HUES48 (cell line): Measurements from ENCODE around the gene PAX3.

Experiments used
- H3K27ac ChIP-seq: one replicate; pipeline ENCODE4 v1.7.0; 2013; ENCODE audit warnings: low read depth, low read length, inconsistent platforms
- H3K27me3 ChIP-seq: 2 replicates; pipeline ENCODE4 v1.6.1; 2013; ENCODE audit warnings: mild to moderate bottlenecking, low read length; ENCODE audit not compliant: control insufficient read depth, insufficient read depth
- H3K36me3 ChIP-seq: 2 replicates; pipeline ENCODE4 v1.6.1; 2013; ENCODE audit warnings: low read length; ENCODE audit not compliant: control insufficient read depth, insufficient read depth
- H3K4me1 ChIP-seq: 2 replicates; pipeline ENCODE4 v1.6.1; 2013; ENCODE audit warnings: mild to moderate bottlenecking, low read length; ENCODE audit not compliant: control insufficient read depth, insufficient read depth
- H3K4me3 ChIP-seq: 2 replicates; pipeline ENCODE4 v1.5.1; 2013; ENCODE audit warnings: mild to moderate bottlenecking, low read depth, low read length
- H3K9ac ChIP-seq: 2 replicates; pipeline ENCODE4 v1.6.1; 2013; ENCODE audit warnings: mild to moderate bottlenecking, low read depth, low read length, moderate library complexity
- H3K9me3 ChIP-seq: 2 replicates; pipeline ENCODE4 v1.6.1; 2013; ENCODE audit warnings: low read length; ENCODE audit not compliant: control insufficient read depth, insufficient read depth

Gene PAX3

DNA sequence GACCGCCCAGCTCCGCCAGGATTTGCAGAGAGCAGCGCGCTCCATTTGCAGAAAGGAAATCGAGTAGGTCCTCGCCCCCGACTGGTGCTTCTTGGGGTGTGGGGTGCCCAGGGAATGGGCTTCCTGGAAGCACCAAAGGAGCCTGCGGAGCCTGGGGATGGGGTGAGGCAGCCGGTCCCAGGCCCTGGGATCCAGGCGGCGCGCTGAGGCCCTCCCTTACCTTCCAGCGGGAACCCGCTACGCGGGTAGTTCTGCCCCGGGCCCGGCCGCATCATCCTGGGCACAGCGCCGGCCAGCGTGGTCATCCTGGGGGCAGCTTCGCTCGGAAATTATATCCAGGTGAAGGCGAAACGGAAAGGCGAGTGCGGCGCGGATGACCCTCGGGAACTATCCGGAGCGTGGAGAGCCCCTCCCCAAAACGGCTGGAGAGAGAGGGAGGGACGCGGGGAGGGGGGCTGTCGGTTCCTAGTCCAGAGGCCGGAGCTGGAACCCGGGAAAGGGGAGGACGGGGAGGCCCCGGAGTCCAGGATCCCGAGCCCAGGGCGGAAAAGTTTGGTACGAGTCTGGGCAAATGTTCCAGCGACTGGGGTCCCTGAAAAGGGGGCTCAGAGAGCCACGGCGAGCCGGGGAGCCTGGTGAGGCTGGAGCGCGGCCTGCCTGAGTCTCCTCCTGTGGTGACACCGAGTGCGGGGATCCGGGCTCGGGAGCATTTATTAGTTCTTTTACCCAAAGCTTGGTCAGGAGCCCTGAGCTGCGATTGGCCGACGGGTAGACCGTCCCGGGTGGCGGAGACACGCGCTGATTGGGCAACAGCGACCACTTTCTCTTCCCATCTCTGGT, at the start of gene PAX3:
Gene PAX3 (minus strand): TSS at position 688 of the 840 bp plus-strand sequence. CDS start 383 bp downstream, at position 305.
- peak within 1 kb of the TSS; percentile 42 for H3K4me3 ChIP-seq
- H3K9ac ChIP-seq = no peak within 1 kb of the TSS
- no peak within 1 kb of the TSS for H3K27ac ChIP-seq
- 0 out of 2 replicates have a peak, but pooled peaks cover 2% of the 10 kb centered on the region for H3K9me3 ChIP-seq
- peaks cover 100% of the 10 kb centered on the region for H3K27me3 ChIP-seq
- peaks cover 35% of the 10 kb centered on the region for H3K4me1 ChIP-seq
- no peaks in the 10 kb centered on the region for H3K36me3 ChIP-seq

DNA sequence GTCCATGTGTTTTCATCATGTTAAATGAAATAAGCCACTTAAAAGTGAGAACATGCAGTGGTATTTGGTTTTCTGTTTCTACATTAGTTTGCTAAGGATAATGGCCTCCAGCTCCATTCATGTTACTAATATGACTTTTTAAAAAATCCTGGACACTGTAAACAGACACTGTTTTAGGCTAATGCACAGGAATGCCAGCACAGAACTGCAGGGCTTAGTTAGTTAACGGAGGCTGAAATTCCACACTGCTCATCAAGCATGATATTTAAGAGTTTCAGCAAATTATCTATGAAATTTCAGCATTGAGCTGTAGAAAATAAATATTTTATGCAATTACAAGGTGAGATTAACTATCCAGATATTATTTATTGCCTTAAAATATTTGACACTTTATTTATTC, 42.5 kb upstream of the PAX3 start:
- Histone ChIP-seq H3K27me3 (no peaks in the 10 kb centered on the region), H3K27ac (no peak overlapping the region), H3K9me3 (no peaks in the 10 kb centered on the region), H3K36me3 (no peaks in the 10 kb centered on the region), H3K4me3 (no peak overlapping the region), H3K9ac (no peak overlapping the region), H3K4me1 (no peaks in the 10 kb centered on the region)

DNA sequence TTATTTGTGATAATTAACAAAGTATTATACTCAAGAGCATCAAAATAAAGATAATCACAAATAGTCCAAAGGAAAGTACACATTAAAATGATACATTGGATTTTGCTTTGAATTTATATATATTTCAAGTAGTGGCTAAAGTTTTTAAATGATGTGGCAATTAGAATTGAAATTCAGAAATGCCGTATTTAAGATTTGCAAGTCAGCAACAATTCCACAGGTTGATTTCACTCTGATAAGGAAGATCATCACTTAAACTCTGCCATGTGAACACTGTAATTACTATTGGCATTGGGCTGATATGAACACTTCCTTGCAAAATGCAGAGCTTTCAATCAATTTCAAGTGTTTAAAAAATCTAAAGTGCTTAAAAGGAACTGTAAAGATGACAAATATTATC, 39.6 kb upstream of the PAX3 start:
- H3K9me3 ChIP-seq = no peaks in the 10 kb centered on the region
- H3K4me1 ChIP-seq = no peaks in the 10 kb centered on the region
- H3K9ac ChIP-seq = no peak overlapping the region
- H3K27me3 ChIP-seq = no peaks in the 10 kb centered on the region
- no peaks in the 10 kb centered on the region for H3K36me3 ChIP-seq
- no peak overlapping the region for H3K27ac ChIP-seq
- H3K4me3 ChIP-seq = no peak overlapping the region

DNA sequence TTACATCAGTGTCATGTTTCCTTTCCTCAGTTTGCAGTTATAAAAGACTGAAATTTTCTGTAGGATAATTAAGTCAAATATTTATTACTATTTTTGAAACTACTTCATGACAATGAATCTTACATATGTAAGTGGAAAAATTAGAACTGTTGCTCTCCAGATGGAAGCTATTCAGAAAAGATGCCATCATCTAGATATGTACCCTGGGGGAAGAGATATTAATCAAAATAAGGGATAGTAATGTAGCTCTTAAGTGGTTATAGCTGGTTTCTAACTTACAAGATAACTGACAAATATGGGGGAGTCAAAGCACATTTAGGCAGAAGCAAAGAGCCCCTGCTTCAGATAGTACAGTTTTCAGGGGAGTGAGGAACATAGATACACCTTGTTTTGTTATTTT, 38.1 kb upstream of the PAX3 start:
- Histone ChIP-seq H3K9me3 (no peaks in the 10 kb centered on the region), H3K4me1 (no peaks in the 10 kb centered on the region), H3K27me3 (no peaks in the 10 kb centered on the region), H3K27ac (no peak overlapping the region), H3K9ac (no peak overlapping the region), H3K36me3 (no peaks in the 10 kb centered on the region), H3K4me3 (no peak overlapping the region)

DNA sequence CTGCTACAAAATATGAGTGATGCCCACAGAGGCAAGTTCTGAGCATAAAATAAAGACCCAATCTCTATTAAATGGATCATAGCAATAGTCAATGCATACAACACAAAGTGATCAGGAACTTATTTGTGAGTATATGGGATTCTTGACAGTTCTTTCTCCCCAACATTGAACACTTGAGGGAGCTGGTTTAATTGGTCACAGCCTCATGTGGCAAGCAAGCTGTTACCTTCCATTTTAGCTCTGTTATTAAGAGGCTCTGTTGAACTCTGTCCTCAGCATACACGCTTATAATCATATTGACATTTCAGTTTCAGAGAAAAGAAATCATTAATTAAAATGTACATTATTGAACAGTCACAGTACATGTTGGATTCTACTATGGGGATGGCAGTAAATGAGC, 37.6 kb upstream of the PAX3 start:
- H3K4me1 ChIP-seq = no peaks in the 10 kb centered on the region
- no peak overlapping the region for H3K27ac ChIP-seq
- H3K9me3 ChIP-seq = no peaks in the 10 kb centered on the region
- no peaks in the 10 kb centered on the region for H3K36me3 ChIP-seq
- H3K27me3 ChIP-seq = no peaks in the 10 kb centered on the region
- no peak overlapping the region for H3K4me3 ChIP-seq
- no peak overlapping the region for H3K9ac ChIP-seq

DNA sequence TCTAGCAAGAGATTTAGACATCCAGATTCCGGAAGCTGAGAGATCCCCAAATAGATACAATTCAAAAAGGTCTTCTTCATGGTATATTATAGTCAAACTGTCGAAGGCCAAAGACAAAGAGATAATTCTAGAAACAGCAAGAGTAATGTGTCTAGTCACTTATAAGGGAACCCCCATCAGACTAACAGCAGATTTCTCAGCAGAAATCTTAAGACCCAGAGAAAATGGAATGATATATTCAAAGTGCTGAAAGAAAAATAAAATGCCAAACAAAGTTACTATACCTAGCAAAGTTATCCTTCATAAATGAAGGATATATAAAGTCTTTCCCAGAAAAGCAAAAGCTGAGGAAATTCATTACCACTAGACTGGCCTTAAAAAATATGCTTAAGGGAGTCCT, 36.1 kb upstream of the PAX3 start:
- H3K36me3 ChIP-seq = no peaks in the 10 kb centered on the region
- no peaks in the 10 kb centered on the region for H3K4me1 ChIP-seq
- H3K4me3 ChIP-seq = no peak overlapping the region
- H3K27ac ChIP-seq = no peak overlapping the region
- H3K9me3 ChIP-seq = no peaks in the 10 kb centered on the region
- H3K9ac ChIP-seq = no peak overlapping the region
- no peaks in the 10 kb centered on the region for H3K27me3 ChIP-seq

DNA sequence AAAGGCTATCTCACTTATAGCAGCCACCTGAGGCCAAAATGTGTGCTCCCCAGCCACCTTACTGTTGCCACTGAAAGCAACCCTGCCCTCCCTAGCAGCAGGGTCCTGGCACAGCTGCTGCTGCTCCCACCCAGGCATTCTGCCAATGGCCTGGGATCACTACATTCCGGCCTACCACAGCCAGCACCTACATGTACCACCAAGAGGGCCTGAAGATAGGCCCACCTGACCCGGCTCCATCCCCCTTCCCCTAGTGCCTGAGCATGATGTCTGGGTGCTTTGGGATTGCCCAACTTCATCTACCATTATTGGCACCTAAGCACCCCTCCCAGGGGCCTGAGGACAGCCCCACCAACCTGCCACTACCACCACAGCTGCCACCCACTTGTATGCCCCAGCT, 34.6 kb upstream of the PAX3 start:
- Histone ChIP-seq H3K4me1 (no peaks in the 10 kb centered on the region), H3K27ac (no peak overlapping the region), H3K27me3 (no peaks in the 10 kb centered on the region), H3K36me3 (no peaks in the 10 kb centered on the region), H3K9me3 (no peaks in the 10 kb centered on the region), H3K4me3 (no peak overlapping the region), H3K9ac (no peak overlapping the region)

DNA sequence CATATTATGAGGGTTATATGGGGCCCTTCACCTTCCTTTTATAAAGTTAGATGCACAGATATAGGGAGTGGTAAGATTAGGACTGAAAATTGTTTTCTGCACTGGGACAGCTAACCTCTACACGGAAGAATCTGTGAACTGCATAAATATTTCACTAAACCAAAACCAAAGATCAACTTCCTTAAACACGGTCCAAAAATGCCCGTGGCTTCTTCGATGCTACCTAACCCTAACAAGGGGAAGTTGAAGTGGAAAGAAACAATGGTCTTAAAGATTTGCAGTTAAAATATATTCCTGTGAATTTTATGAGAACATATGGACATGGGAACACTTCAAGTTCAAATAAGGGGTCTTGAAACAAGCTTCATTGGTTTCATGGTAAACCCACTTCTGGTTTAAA, 33.3 kb upstream of the PAX3 start:
- no peak overlapping the region for H3K27ac ChIP-seq

DNA sequence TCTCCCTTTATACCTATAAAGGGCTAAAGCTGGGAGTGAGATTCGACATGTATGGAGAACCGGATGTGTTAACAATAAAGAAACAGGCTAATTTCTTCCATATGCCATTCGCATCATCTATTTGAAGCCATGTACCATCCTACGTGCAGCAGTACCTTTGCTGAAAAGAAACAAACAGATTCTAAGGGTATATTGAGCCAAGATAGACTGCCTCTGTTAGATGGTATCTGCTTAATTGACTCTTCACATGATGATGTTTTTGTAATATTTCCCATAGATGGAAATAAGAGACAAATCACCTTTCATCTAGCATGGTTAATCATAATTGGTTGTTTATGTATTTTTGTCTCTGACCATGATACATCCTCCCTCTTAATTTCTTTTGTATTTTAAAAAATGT, 32.1 kb upstream of the PAX3 start:
- no peaks in the 10 kb centered on the region for H3K9me3 ChIP-seq
- no peak overlapping the region for H3K27ac ChIP-seq
- no peak overlapping the region for H3K9ac ChIP-seq
- H3K36me3 ChIP-seq = no peaks in the 10 kb centered on the region
- H3K4me3 ChIP-seq = no peak overlapping the region
- H3K27me3 ChIP-seq = peaks cover 8% of the 10 kb centered on the region
- H3K4me1 ChIP-seq = no peaks in the 10 kb centered on the region

More for the DNA sequence above, 33.3 kb upstream of the PAX3 start:
- no peaks in the 10 kb centered on the region for H3K4me1 ChIP-seq
- no peaks in the 10 kb centered on the region for H3K27me3 ChIP-seq
- H3K36me3 ChIP-seq = no peaks in the 10 kb centered on the region
- no peak overlapping the region for H3K4me3 ChIP-seq
- H3K9me3 ChIP-seq = no peaks in the 10 kb centered on the region
- H3K9ac ChIP-seq = no peak overlapping the region

DNA sequence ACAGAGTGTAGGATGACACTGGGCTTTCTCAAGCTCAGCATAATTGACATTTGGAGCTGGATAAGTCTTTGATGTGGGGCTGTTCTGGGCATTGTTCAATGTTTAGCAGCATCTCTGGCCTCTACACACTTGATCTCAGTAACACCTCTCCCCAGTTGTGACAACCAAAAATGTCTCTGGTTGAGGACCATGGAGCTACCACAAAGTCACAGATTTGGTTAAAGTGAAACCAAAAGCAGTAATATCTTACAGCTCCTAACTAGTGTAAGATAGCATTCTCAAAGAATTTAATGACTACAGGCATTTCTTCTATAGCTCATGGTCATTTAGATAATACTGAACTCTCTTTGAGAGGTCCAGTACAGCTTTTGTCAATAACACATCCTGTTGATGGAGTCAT, 23.4 kb upstream of the PAX3 start:
- peaks cover 89% of the 10 kb centered on the region for H3K27me3 ChIP-seq
- no peak overlapping the region for H3K4me3 ChIP-seq
- H3K9me3 ChIP-seq = no peaks in the 10 kb centered on the region
- no peaks in the 10 kb centered on the region for H3K36me3 ChIP-seq
- peaks cover 6% of the 10 kb centered on the region; the same call in 1 of the 2 replicates for H3K4me1 ChIP-seq
- no peak overlapping the region for H3K27ac ChIP-seq
- no peak overlapping the region for H3K9ac ChIP-seq

DNA sequence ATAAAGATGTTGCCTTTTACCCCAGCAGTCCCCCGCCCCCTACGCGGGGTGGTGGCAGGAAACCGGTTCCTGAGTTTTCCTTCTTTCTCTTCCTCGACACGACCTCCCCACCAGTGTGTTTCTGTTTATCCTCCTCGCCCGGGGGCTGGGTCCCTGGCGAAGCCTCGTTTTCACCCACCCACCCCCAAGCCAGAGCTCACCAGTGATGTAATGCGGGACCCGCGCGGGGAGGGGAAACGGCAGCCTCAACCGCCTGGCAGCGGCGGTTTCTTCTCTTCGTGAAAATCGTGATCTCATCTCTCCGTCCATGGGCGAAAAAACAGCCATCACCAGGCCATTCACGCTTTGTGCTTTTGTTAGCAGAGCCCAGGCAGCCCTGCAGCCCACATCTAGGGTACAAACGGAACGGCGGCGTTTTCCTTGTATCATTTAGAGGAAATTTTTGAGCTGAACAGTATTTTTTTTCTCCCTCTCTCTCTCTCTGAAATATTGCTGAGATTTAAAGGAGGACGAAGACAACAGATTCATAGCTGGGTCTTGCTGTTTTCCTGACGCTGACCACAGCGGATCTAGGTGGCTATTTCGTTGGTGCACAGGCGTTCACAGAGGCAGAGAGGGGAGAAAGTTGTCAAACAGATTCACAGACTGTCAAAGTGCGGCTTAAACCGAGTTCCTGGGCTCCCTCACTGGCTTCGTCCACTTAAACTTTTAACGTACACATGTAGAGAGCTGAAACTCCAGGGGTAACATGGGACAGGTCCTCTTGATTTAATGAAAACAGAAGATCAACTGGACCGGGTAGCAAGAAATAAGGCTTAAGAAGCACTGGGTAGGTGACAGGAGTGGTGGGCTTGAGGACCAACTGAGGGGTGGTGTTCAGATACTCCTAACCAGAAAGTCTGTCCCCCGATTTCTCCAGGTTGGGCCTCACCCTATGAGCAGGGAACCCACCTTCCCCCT, 21.9 kb upstream of the PAX3 start:
- Histone ChIP-seq H3K9ac (no peak overlapping the region), H3K27me3 (peaks cover 94% of the 10 kb centered on the region), H3K27ac (no peak overlapping the region), H3K4me1 (peaks cover 6% of the 10 kb centered on the region; the same call in 1 of the 2 replicates), H3K36me3 (no peaks in the 10 kb centered on the region), H3K4me3 (peak overlapping the region; percentile 62), H3K9me3 (no peaks in the 10 kb centered on the region)
